Right ventricle myocardium inferior (tissue), 1 donor: Measurements from ENCODE around the gene ALS2CL. TPM values are rescaled to one million over a fixed set of nuclear protein-coding genes. Genes with fewer than 3 reads are reported as not detected.

Experiments
- ATAC-seq: fragments of 200-7000 bp; cut with Tn5 transposase; one replicate; pipeline ENCODE4 v1.9.1; 2020; ENCODE audit warnings: mild to moderate bottlenecking, moderate library complexity
- DNase-seq: peaks from one replicate; pipeline ENCODE4 v3.0.0; 2021; ENCODE audit errors: missing footprints
- intact Hi-C: fragments of 100-400 bp; cut with DNase I; formaldehyde crosslinking; loops from one replicate; pipeline ENCODE4 v1.11.0; 2022
- total RNA-seq: library from RNA; stranded (reverse); fragmentation: NEBNext Ultra II Directional; extraction: Animal tissue kit (Norgen Biotek cat#: 25700); gene quantifications from one replicate; pipeline ENCODE4 v1.2.1, GENCODE V29; 2021
- donor health status: DM: no; HTN: yes; CAD: no; lungs with severe emphysema.

Gene ALS2CL
- total RNA-seq, 1 donor from 2014 or later: 36.9 TPM

DNA sequence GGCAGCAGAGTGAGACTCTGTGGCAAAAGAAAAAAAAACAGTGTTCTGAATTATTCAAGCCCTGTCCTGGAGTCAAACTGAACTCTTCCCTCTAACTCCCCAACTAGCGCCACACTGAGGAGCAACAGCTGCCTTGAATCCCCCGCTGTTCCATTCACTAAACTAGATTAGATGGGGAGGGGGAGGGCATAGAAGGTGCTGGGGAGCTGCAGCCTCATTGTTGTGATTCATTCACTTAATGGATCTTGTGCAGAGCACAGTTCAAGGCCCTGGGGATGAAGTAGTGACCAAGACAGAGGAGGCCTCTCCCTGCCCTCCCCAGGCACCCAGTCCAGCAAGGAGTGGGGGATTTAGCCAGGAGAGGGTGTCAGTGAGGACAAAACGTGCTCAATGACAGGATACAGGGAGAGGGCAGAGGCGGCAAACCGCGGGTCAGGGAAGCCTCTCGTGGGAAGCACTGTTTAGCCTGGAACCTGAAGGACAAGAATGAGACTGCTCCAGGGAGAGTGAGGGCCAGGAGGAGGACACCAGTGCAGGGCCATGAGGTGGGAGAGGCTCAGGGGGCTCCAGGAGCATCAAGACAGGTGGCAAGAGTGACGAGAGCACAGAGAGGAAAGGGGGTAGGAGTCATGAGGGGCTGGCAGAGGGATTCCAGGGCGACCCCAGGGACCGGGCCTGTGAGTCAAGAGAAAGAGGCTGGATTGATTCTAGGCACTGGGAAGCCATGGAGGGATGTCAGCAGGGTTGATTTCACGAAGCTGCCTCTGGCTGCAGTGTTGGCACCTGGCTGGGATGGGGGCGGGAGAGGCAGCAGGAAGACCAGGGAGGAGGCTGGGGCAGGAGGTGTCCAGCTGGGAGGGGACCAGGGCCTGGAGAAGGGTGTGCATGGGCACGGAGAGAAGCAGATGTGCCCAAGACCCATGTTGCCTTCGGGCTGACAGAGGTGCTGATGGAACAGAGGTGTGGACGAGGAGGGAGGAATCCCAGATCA lies 31.4 kb downstream of the ALS2CL start:
- intact Hi-C loops: no loop called here

DNA sequence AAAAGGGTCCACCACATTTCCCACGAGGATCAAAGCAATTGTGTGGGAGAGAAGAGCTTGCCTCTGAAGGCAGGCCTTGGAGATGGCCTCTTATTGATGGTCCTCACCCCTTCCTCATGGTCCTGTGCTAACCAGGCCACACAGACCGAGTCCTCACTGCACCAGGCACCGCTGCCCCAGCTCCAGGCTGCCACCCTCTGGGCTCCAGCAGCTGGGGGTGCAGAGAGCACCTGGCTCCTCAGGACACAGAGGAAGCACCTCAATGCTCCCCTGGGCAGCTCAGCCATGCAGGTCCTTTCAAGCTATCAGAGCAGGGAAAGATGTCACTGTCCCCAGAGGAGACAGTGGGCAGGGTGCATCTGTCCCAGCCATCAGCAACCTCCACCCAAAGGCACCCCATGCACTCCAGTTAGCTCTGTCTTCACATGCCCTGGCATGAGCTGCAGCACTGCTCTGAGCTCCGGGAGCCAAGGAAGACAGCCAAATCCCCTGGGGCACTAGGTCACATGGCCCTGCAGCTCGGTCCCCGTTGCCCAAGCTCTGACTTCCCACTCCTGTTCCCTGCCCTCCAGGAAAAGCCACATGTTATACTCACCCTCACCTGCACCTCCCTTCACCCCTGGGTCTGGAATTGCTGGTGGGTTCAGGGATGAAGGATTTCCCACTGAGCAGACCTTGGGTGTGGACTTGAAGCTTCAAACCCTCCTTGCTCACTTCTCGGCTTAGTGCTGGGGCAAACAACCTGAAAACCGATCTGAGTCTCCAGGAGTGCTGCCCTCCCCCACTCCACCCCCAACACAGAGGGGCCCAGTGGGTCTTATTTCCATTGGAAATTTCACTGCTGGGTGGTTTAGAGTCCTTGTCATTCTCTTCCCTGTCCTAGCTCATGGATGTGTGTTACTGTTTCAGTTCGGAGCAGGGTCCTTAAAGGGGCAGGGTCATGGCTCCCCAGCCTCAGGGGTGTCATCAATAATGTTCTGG lies 32.6 kb downstream of the ALS2CL start:
- intact Hi-C loops: no loop called here
- DNase-seq: no peak
- peak; percentile 73 for ATAC-seq

More for the DNA sequence above, 31.4 kb downstream of the ALS2CL start:
- DNase-seq: no peak
- no peak for ATAC-seq

DNA sequence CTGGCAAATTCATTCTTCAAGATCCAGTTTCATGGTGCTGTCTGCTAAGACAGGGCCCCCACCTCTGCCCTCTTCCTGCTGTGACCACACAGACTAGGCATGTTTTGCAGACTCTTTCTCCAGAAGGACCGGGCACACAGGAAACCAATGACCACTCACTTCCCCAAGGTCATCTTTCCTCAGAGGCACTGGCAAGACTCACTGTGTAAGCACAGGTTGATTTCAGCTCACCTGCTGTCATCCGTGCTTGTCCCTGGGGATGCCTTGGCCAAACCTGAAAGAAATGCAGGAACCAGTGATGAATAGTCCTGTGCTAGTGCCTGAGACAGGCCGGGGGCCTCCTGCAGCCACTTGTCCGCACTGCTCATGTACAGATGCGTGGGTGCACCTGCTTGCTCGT lies 33.5 kb downstream of the ALS2CL start:
- ATAC-seq (no peak), DNase-seq (no peak)
- intact Hi-C loops: no loop called here

- ATAC-seq (no peak), DNase-seq (no peak)
- intact Hi-C loops: no loop called here
These were observed 34.2 kb downstream of the ALS2CL start for GRCh38 chr3:46659285-46659684.

- intact Hi-C loops: no loop called here
- DNase-seq (no peak), ATAC-seq (no peak)
These were observed 36.5 kb downstream of the ALS2CL start for GRCh38 chr3:46656778-46657556.

- ATAC-seq (no peak), DNase-seq (no peak)
- intact Hi-C loops: no loop called here
These were observed 38.2 kb downstream of the ALS2CL start for GRCh38 chr3:46655271-46655670.

DNA sequence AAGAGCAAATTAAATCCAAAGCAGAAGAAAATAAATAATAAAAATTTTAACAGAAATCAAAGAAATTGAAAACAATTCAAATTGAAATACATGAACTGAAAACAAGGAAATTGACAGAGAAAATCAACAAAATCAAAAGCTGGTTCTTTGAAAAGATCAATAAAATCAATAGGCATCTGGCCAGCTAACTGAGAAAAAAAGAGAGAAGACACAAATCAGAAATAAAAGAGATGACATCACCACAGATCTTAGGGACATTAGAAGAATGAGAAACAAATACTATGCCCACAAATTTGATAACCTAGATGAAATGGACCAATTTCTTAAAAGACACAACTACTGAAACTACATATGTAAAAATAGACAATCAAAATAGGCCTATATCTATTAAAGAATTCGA lies 42.4 kb downstream of the ALS2CL start:
- DNase-seq (no peak), ATAC-seq (no peak)
- intact Hi-C loops: no loop called here

GRCh38 chr3:46649436-46649835 lies 44.0 kb downstream of the ALS2CL start:
- intact Hi-C loops: no loop called here
- DNase-seq (no peak), ATAC-seq (no peak)

DNA sequence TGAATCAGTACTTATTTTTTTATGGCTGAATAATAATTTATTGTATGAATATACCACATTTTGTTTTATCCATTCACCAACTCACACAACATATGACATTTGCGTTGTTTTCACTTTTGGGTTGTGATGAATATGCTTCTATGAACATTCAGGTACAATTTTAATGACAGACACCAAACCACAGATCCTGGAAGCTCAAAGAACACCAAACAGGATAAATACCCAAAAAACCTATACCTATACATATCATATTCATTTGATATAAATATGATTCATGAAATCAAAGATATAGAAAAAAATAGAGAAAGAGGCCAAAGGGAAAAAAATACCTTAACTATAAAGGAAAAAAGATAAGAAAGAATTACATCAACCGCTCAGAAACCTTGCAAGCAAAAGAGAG lies 45.4 kb downstream of the ALS2CL start:
- no peak for ATAC-seq
- intact Hi-C loops: no loop called here
- no peak for DNase-seq

GRCh38 chr3:46646700-46647099 lies 46.8 kb downstream of the ALS2CL start:
- no peak for DNase-seq
- intact Hi-C loops: no loop called here
- ATAC-seq: no peak

DNA sequence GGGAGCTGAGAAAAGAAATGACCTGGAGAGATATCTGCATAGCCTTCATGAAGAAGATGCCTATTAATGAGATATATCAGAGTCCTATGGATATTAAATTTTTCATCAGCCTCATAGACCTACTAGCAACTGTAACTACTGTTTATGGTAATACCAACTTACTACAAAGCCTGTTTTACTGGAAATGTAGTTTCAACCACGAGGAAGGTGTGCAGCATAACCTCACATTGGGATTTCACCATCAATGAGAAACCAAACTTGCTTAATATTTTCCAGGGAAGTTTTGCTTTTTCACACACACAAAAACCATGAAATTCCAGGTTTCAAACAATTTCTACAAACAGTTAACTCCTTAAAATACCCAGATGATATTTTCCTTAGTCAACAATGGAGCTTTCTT lies 49.8 kb downstream of the ALS2CL start:
- intact Hi-C loops: no loop called here
- DNase-seq: no peak
- ATAC-seq: no peak

- ATAC-seq: no peak
- intact Hi-C loops: no loop called here
- no peak for DNase-seq
These were observed 50.5 kb downstream of the ALS2CL start for GRCh38 chr3:46642971-46643370.

DNA sequence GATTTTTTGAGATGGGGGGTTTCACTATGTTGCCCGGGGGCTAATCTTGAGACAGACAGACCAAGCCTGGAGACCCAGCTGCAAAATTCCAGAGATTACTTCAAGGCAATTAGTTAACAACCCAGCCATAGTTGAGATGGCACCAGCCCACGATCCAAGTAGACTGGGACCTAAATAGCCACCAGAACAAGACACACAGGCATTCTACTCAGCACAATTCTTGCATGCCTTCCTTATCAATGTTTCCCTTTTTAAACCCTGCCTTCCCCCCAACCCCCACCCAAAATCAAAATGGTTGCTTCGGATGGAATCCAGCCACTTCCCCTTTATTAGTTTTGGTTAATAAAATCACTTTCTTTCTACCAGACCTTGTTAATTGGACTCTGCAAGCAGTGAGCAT lies 52.6 kb downstream of the ALS2CL start:
- DNase-seq (no peak), ATAC-seq (no peak)
- intact Hi-C loops: no loop called here

DNA sequence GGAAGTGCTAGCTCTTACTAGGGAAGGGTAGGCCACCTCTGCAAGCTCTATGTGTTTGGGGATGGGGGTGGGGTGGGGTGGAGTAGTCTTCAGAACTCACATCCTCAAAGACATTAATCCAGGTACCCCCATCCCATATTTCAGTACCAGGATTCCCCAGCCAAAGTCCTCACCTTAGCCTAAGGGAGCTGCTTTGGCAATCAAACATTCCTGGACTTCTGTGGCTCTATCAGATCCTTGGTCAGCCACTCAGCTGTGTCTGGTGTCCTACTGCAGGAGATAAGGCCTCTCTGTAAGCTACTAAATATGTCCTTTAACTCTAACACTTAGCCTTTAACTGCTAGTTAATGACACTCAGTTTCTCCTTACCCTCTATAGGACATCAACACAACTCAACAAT lies 54.3 kb downstream of the ALS2CL start:
- DNase-seq: no peak
- intact Hi-C loops: no loop called here
- no peak for ATAC-seq

DNA sequence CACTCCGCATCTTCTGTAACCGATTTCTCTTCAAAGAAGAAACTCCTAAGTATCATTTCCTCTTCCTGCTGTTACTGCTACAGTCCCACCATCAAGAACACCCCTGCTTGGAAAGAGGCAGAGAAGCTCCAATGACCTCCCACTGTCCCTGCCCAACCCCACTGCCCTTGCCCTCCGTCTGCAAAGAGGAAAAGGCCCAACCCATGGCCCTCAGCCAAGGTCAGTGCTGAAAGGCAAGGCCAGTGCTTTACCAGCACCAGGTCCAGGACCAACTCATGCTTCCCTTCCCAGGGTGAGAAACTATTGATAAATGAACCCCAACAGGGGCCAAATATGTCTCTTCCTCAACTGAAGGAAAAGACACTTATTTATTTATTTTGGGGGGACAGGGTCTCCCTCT lies 58.6 kb downstream of the ALS2CL start:
- no peak for DNase-seq
- intact Hi-C loops: loop anchor here (5.0 kb wide), 1 partner anchor 73 kb away; no protein-coding TSS in a partner anchor
- ATAC-seq: no peak

GRCh38 chr3:46632792-46633191 lies 60.7 kb downstream of the ALS2CL start:
- intact Hi-C loops: loop anchor here (5.0 kb wide), 1 partner anchor 70 kb away; no protein-coding TSS in a partner anchor
- DNase-seq (no peak), ATAC-seq (peak; percentile 6)

DNA sequence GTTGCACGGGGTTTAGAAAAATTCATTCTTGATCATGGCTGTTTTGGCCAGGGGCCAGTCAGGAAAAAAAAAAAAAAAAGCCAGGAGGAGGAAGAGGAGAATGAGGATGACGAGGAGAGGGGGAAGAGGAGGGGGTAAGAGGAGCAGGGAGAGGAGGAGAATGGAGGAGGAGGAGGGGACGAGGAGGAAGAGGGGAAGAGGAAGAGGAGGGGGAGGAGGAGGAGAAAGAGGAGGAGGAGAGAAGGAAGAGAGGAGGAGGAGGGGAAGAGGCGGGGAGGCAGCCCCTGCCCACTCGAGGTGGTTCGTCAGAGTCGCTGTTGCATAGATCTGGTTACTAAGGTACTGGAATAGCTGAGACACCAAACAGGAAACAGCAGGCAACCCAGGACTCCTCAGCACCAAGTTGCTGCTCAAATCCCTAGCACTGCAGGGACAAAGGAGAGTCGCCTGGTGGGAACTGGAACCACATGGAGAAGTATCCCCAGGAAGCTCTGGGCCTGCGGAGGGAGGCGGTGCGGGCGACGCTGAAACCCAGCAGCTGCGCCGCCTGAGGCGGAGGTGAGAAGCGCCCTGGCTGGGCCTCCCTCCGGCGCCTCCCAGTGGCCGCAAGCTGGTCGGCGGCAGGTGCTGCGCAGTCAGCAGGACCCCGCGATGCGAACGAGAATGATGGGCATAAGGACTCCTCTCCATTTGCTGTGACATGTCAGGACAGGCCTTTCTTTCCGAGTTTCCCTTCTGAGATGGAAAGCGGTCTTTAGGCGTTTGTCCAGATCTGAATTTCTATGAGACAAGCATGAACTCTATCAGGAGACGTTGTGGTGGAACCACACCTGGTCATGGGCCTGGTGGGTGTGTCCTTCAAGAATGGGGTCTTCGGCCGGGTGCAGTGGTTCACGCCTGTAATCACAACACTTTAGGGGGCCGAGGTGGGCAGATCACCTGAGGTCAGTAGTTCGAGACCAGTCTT lies 63.6 kb downstream of the ALS2CL start:
- intact Hi-C loops: loop anchor here (2.0 to 5.0 kb wide), 2 partner anchors 68 to 141 kb away; no protein-coding TSS in a partner anchor
- DNase-seq: peak; percentile 88

More for the DNA sequence above, 63.6 kb downstream of the ALS2CL start:
- ATAC-seq: peak; percentile 89
